ENCODE measurements around the gene CPLX1.

Gene CPLX1

GRCh38 chr4:848307-848691, 22.4 kb upstream of the CPLX1 start:
- no peak overlapping the region for H3K9ac ChIP-seq
- H3K27ac ChIP-seq: no peak overlapping the region
- no peaks in the 10 kb centered on the region for H3K36me3 ChIP-seq (ENCODE audit: control insufficient read depth, insufficient read depth, low read length)
- H3K4me1 ChIP-seq: no peaks in the 10 kb centered on the region
- H3K4me3 ChIP-seq (ENCODE audit: low read depth, low read length): no peak overlapping the region
- H2AFZ ChIP-seq: no peak overlapping the region
- H3K4me2 ChIP-seq (ENCODE audit: low read length): no peak overlapping the region
- no peaks in the 10 kb centered on the region for H3K79me2 ChIP-seq
- H3K27me3 ChIP-seq (ENCODE audit: control insufficient read depth, insufficient read depth, low read length): no peaks in the 10 kb centered on the region
- TF ChIP-seq, protein P1, sequence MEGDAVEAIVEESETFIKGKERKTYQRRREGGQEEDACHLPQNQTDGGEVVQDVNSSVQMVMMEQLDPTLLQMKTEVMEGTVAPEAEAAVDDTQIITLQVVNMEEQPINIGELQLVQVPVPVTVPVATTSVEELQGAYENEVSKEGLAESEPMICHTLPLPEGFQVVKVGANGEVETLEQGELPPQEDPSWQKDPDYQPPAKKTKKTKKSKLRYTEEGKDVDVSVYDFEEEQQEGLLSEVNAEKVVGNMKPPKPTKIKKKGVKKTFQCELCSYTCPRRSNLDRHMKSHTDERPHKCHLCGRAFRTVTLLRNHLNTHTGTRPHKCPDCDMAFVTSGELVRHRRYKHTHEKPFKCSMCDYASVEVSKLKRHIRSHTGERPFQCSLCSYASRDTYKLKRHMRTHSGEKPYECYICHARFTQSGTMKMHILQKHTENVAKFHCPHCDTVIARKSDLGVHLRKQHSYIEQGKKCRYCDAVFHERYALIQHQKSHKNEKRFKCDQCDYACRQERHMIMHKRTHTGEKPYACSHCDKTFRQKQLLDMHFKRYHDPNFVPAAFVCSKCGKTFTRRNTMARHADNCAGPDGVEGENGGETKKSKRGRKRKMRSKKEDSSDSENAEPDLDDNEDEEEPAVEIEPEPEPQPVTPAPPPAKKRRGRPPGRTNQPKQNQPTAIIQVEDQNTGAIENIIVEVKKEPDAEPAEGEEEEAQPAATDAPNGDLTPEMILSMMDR (IDR thresholded peaks at IDR 0.05): no peak
- H3K9me3 ChIP-seq (ENCODE audit: control insufficient read depth, low read length): no peaks in the 10 kb centered on the region

DNA sequence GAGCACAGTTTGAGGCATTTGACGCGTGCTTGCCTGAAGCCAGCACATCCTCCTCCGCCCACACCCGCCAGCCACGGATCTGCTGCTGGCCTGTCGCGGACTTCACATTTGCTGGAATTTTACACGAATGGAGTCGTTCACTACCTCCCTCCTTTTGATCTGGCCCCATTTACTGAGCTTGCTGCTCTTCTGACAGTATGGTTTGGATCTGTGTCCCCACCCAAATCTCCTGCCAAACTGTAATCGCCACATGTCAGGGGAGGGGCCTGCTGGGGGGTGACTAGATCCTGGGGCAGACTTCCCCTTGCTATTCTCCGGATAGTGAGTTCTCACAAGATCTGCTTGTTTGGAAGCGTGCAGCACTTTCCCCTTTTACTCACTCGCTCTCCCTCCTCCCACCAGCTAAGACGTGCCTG, 19.9 kb upstream of the CPLX1 start:
- Histone ChIP-seq H3K4me3 (ENCODE audit: low read depth, low read length) (no peak overlapping the region), H3K4me1 (no peaks in the 10 kb centered on the region), H3K9ac (no peak overlapping the region), H3K79me2 (no peaks in the 10 kb centered on the region), H3K4me2 (ENCODE audit: low read length) (no peak overlapping the region), H3K27ac (no peak overlapping the region), H3K27me3 (ENCODE audit: control insufficient read depth, insufficient read depth, low read length) (no peaks in the 10 kb centered on the region), H3K9me3 (ENCODE audit: control insufficient read depth, low read length) (no peaks in the 10 kb centered on the region), H3K36me3 (ENCODE audit: control insufficient read depth, insufficient read depth, low read length) (no peaks in the 10 kb centered on the region), H2AFZ (no peak overlapping the region)
- TF ChIP-seq, protein P1 (IDR thresholded peaks at IDR 0.05): no peak

GRCh38 chr4:845233-845835, 19.4 kb upstream of the CPLX1 start:
- H3K4me1 ChIP-seq: no peaks in the 10 kb centered on the region
- H3K27ac ChIP-seq: no peak overlapping the region
- H3K36me3 ChIP-seq (ENCODE audit: control insufficient read depth, insufficient read depth, low read length): no peaks in the 10 kb centered on the region
- H3K9ac ChIP-seq: no peak overlapping the region
- no peaks in the 10 kb centered on the region for H3K9me3 ChIP-seq (ENCODE audit: control insufficient read depth, low read length)
- H3K4me3 ChIP-seq (ENCODE audit: low read depth, low read length): no peak overlapping the region
- H3K4me2 ChIP-seq (ENCODE audit: low read length): no peak overlapping the region
- H3K27me3 ChIP-seq (ENCODE audit: control insufficient read depth, insufficient read depth, low read length): no peaks in the 10 kb centered on the region
- no peak overlapping the region for H2AFZ ChIP-seq
- no peaks in the 10 kb centered on the region for H3K79me2 ChIP-seq
- TF ChIP-seq, protein P1 (IDR thresholded peaks at IDR 0.05): no peak

- TF ChIP-seq, protein P1 (IDR thresholded peaks at IDR 0.05): no peak
- H3K27ac ChIP-seq: no peak overlapping the region
Observed at GRCh38 chr4:844752-845232, 18.9 kb upstream of the CPLX1 start.

More at GRCh38 chr4:844752-845232, 18.9 kb upstream of the CPLX1 start:
- Histone ChIP-seq H3K4me3 (ENCODE audit: low read depth, low read length) (no peak overlapping the region), H2AFZ (no peak overlapping the region), H3K4me1 (no peaks in the 10 kb centered on the region), H3K27me3 (ENCODE audit: control insufficient read depth, insufficient read depth, low read length) (no peaks in the 10 kb centered on the region), H3K36me3 (ENCODE audit: control insufficient read depth, insufficient read depth, low read length) (no peaks in the 10 kb centered on the region), H3K9ac (no peak overlapping the region), H3K4me2 (ENCODE audit: low read length) (no peak overlapping the region), H3K9me3 (ENCODE audit: control insufficient read depth, low read length) (no peaks in the 10 kb centered on the region), H3K79me2 (no peaks in the 10 kb centered on the region)
